ENCODE measurements around the gene CELSR1.

GRCh38 chr22:46380069-46380468 is 157.4 kb downstream of the CELSR1 start:
- TF ChIP-seq CTCF (IDR thresholded peaks at IDR 0.05) (no peak), ZFX (IDR thresholded peaks at IDR 0.05; ENCODE audit: borderline replicate concordance) (no peak)

Measured in 22Rv1 (cell line).